ENCODE data around the gene SNAI3.

The SNAI3 gene

DNA sequence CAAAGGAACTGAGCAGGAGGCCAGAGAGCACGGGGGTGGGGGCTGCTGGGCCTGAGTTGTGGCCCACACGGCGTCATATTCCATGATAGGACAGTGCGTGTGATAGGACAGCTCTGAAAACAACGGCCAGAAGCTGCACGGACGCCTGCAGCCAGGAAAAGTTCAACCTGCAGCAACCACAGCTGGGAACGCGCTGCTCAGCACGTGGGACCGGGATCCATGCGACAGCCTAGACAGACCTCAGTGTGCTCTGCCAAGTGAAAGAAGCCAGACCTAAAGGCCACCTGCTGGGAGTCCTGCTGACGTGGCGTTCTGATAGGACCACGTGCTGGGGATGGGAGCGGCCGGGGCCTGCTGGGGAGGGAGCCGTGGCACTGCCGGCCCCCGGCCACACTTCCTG, 41.6 kb upstream of the SNAI3 start:
- H3K27me3 ChIP-seq (ENCODE audit: control insufficient read depth, insufficient read depth, low read length) = no peaks in the 10 kb centered on the region
- H3K36me3 ChIP-seq (ENCODE audit: control insufficient read depth, insufficient read depth, low read length) = peaks cover 25% of the 10 kb centered on the region
- H3K4me3 ChIP-seq (ENCODE audit: low read depth, low read length) = no peak overlapping the region
- H3K9ac ChIP-seq (ENCODE audit: low read depth, low read length) = no peak overlapping the region
- no peaks in the 10 kb centered on the region for H3K9me3 ChIP-seq (ENCODE audit: control insufficient read depth, insufficient read depth, low read length)
- no peaks in the 10 kb centered on the region for H3K4me1 ChIP-seq (ENCODE audit: control insufficient read depth, insufficient read depth, low read length)
- no peak overlapping the region for H3K27ac ChIP-seq (ENCODE audit: low read depth, low read length)

DNA sequence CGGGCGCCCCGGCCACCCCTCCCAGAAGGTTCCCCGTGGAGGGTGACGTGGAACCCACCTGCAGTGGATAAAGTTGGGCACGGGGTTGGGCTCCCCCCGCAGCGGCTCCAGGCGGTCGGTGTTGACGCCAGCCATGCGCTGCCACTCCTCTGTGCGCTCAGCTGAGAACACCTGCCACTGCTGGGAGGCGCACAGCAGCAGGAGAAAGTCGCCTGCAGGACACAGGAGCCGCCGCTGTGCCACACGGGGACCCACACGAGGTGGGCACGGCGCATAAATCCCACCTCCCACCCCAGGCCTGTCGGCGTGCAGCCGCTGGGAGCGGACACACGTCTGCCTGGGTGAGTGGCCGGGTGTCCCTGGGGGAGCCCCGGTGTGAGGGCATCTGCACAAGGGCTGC, 40.7 kb upstream of the SNAI3 start:
- peaks cover 29% of the 10 kb centered on the region for H3K36me3 ChIP-seq (ENCODE audit: control insufficient read depth, insufficient read depth, low read length)
- H3K27ac ChIP-seq (ENCODE audit: low read depth, low read length) = no peak overlapping the region
- H3K4me1 ChIP-seq (ENCODE audit: control insufficient read depth, insufficient read depth, low read length) = no peaks in the 10 kb centered on the region
- no peaks in the 10 kb centered on the region for H3K9me3 ChIP-seq (ENCODE audit: control insufficient read depth, insufficient read depth, low read length)
- no peak overlapping the region for H3K4me3 ChIP-seq (ENCODE audit: low read depth, low read length)
- H3K27me3 ChIP-seq (ENCODE audit: control insufficient read depth, insufficient read depth, low read length) = no peaks in the 10 kb centered on the region
- no peak overlapping the region for H3K9ac ChIP-seq (ENCODE audit: low read depth, low read length)

DNA sequence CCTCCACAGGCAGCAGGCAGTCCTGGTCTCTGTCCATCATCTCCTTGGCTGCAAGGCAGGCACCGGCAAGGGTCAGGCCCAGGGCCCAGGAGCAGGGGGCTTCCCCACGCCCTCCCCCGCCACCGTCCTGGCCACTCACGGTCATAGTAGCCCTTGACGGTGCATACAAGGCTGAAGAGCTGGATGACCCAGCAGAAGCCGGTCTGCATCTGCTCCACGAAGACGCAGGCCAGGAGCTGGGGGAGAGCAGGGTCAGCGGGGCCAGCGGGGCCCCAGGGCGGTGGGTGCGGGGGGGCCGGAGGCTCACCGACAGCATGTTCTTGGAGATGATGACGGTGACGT, 40.1 kb upstream of the SNAI3 start:
- Histone ChIP-seq H3K27ac (ENCODE audit: low read depth, low read length) (no peak overlapping the region), H3K27me3 (ENCODE audit: control insufficient read depth, insufficient read depth, low read length) (no peaks in the 10 kb centered on the region), H3K9me3 (ENCODE audit: control insufficient read depth, insufficient read depth, low read length) (no peaks in the 10 kb centered on the region), H3K4me1 (ENCODE audit: control insufficient read depth, insufficient read depth, low read length) (no peaks in the 10 kb centered on the region), H3K9ac (ENCODE audit: low read depth, low read length) (no peak overlapping the region), H3K36me3 (ENCODE audit: control insufficient read depth, insufficient read depth, low read length) (peaks cover 29% of the 10 kb centered on the region), H3K4me3 (ENCODE audit: low read depth, low read length) (no peak overlapping the region)

DNA sequence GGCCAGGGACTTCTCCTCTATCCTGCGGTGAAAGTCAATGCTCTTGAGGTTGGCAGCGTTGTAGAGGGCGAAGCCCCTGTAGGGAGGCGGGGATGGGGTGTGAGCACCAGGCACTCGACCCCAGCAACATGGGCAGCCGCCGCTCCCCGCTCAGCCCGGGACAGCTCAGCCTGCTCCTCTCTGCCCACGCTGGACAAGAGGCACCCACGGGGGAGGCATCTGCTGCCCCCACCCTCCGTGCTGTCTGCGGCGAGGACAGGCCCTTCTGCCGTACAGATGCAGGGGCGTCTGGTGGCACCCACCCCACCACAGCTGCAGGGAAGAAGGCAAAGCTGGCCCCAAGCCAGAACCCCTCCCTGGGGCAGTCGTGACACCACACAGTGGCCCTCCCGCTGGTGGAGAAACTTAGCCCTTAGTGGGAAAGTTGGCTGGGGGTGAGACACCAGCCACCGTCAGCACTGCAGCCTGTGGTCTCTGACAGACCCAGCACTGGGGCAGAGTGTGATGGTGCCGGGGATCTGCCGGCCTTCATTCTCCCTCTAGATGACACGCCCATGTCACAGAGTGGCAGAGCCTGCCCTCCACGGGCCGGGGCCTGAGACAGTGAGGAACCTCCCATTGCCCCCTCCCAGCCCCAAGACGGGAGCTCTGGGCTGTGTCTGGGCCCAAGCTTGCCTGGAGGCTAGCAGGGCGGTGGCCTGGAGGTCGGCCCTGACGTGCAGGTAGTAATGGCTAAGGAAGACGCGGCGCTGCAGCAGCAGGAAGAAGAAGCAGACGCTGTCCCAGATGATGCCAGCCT, 39.5 kb upstream of the SNAI3 start:
- Histone ChIP-seq H3K36me3 (ENCODE audit: control insufficient read depth, insufficient read depth, low read length) (peaks cover 32% of the 10 kb centered on the region), H3K27me3 (ENCODE audit: control insufficient read depth, insufficient read depth, low read length) (no peaks in the 10 kb centered on the region), H3K27ac (ENCODE audit: low read depth, low read length) (no peak overlapping the region), H3K9me3 (ENCODE audit: control insufficient read depth, insufficient read depth, low read length) (no peaks in the 10 kb centered on the region), H3K4me3 (ENCODE audit: low read depth, low read length) (no peak overlapping the region), H3K9ac (ENCODE audit: low read depth, low read length) (no peak overlapping the region), H3K4me1 (ENCODE audit: control insufficient read depth, insufficient read depth, low read length) (no peaks in the 10 kb centered on the region)

DNA sequence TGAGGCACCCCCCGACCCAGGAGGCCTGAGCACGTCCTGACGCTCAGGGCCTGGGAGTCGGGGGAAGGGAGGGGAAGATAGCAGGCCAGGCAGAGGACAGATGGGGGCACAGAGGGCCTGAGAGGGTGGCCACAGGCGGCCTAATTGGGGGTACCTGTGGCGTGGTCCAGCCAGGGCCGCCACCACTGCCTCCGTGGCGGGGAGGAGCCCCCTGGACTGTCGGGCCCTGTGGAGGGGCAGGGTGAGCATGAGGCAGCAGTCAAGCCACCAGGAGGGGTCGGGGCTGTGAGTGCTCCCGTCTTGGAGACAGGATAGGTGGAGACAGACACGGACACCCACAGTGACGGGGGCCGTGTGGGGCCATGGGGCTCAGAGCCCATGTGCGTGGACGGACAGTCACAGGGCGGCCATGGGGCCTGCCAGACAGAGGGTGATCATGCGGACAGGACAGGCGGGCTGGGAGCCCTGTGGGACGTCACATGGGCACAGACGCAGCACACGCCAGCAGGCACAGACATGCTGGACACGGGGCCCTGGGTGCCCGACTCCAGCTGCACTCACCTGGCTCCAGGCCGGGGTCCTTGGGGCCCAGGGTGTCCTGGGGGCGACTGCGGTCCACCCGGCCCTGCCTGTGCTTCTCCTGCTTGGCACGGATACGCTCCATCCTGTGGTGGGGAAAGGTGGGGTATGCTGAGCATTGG, 38.7 kb upstream of the SNAI3 start:
- H3K4me3 ChIP-seq (ENCODE audit: low read depth, low read length) = no peak overlapping the region
- H3K27ac ChIP-seq (ENCODE audit: low read depth, low read length) = no peak overlapping the region
- H3K4me1 ChIP-seq (ENCODE audit: control insufficient read depth, insufficient read depth, low read length) = no peaks in the 10 kb centered on the region
- no peaks in the 10 kb centered on the region for H3K27me3 ChIP-seq (ENCODE audit: control insufficient read depth, insufficient read depth, low read length)
- no peaks in the 10 kb centered on the region for H3K9me3 ChIP-seq (ENCODE audit: control insufficient read depth, insufficient read depth, low read length)
- H3K9ac ChIP-seq (ENCODE audit: low read depth, low read length) = no peak overlapping the region
- H3K36me3 ChIP-seq (ENCODE audit: control insufficient read depth, insufficient read depth, low read length) = peaks cover 37% of the 10 kb centered on the region

DNA sequence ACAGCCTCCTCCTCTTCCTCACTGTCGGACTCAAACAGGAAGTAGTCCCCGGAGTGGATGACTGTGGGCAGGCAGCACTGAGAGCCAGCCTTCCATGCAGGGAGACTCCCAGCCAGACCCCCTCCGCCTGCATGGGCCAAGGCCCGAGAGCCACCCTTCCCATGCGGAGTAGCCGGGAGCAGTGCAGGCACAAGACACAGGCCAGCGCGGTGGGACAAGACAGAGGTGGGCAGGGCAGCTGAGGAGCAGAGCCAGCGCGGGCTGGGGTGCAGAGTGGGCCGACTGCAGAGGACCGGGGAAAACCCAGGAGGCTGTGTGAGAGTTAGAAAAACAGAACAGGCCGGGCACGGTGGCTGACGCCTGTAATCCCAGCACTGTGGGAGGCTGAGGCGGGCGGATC, 37.6 kb upstream of the SNAI3 start:
- no peaks in the 10 kb centered on the region for H3K4me1 ChIP-seq (ENCODE audit: control insufficient read depth, insufficient read depth, low read length)
- no peak overlapping the region for H3K27ac ChIP-seq (ENCODE audit: low read depth, low read length)
- H3K4me3 ChIP-seq (ENCODE audit: low read depth, low read length) = no peak overlapping the region
- H3K36me3 ChIP-seq (ENCODE audit: control insufficient read depth, insufficient read depth, low read length) = peaks cover 47% of the 10 kb centered on the region
- H3K9ac ChIP-seq (ENCODE audit: low read depth, low read length) = no peak overlapping the region
- no peaks in the 10 kb centered on the region for H3K9me3 ChIP-seq (ENCODE audit: control insufficient read depth, insufficient read depth, low read length)
- H3K27me3 ChIP-seq (ENCODE audit: control insufficient read depth, insufficient read depth, low read length) = no peaks in the 10 kb centered on the region

DNA sequence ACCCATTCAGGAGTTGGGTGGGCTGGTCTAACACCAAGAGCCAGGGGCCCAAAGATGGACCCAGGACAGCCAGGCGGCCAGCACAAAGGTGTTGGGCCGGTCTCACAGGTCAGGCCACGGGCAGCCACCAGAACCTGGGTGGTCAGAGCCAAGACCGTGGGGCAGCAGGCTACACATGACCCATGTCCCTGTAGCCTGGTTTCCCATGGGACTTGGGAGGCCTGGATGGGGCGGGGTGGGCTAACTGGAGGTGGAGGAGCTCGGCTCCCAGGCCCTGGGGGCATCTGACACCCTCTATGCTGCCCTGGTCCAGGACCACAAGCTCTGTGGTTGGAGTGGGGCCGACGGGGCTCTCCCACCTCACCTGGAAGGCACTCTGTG, 37.2 kb upstream of the SNAI3 start:
- H3K36me3 ChIP-seq (ENCODE audit: control insufficient read depth, insufficient read depth, low read length) = peaks cover 52% of the 10 kb centered on the region
- H3K9ac ChIP-seq (ENCODE audit: low read depth, low read length) = no peak overlapping the region
- no peak overlapping the region for H3K27ac ChIP-seq (ENCODE audit: low read depth, low read length)
- H3K27me3 ChIP-seq (ENCODE audit: control insufficient read depth, insufficient read depth, low read length) = no peaks in the 10 kb centered on the region
- H3K9me3 ChIP-seq (ENCODE audit: control insufficient read depth, insufficient read depth, low read length) = no peaks in the 10 kb centered on the region
- H3K4me3 ChIP-seq (ENCODE audit: low read depth, low read length) = no peak overlapping the region
- H3K4me1 ChIP-seq (ENCODE audit: control insufficient read depth, insufficient read depth, low read length) = no peaks in the 10 kb centered on the region

DNA sequence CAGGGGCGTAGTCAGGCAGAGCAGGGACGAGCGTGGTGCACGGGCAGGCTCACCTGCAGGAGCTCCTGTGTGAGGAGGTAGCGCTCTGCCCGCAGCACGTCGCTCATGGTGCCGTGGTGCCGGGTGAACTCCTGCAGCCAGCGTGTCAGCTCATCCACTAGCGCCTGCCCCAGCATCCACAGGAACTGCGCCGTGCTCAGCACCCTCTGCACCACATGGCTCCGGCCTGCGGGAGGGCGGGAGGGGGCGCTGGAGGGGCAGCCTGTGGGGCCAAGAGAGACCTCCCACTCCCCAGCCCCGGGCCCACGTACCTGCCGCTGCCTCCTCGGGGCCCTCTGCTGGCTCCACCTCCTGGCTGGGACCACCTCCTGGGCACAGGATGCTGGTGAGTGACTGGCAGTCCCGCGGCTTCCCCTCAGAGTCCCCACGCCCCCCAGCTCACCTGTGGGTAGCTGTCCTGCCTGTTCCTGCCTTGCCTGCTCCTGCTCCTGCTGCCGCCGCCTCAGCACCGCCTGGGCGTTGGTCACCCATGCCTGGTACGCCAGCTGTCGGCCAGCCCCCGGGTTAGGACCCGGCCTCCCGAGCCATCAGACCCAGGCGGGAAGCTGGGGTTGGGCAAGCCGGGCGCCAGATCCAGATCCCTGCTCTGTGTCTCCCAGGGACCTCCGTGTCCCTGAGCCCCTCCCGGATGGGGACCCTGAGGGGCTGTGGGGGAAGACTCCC, 36.6 kb upstream of the SNAI3 start:
- Histone ChIP-seq H3K4me1 (ENCODE audit: control insufficient read depth, insufficient read depth, low read length) (no peaks in the 10 kb centered on the region), H3K27ac (ENCODE audit: low read depth, low read length) (no peak overlapping the region), H3K9ac (ENCODE audit: low read depth, low read length) (no peak overlapping the region), H3K36me3 (ENCODE audit: control insufficient read depth, insufficient read depth, low read length) (peaks cover 57% of the 10 kb centered on the region), H3K9me3 (ENCODE audit: control insufficient read depth, insufficient read depth, low read length) (no peaks in the 10 kb centered on the region), H3K4me3 (ENCODE audit: low read depth, low read length) (no peak overlapping the region), H3K27me3 (ENCODE audit: control insufficient read depth, insufficient read depth, low read length) (no peaks in the 10 kb centered on the region)

DNA sequence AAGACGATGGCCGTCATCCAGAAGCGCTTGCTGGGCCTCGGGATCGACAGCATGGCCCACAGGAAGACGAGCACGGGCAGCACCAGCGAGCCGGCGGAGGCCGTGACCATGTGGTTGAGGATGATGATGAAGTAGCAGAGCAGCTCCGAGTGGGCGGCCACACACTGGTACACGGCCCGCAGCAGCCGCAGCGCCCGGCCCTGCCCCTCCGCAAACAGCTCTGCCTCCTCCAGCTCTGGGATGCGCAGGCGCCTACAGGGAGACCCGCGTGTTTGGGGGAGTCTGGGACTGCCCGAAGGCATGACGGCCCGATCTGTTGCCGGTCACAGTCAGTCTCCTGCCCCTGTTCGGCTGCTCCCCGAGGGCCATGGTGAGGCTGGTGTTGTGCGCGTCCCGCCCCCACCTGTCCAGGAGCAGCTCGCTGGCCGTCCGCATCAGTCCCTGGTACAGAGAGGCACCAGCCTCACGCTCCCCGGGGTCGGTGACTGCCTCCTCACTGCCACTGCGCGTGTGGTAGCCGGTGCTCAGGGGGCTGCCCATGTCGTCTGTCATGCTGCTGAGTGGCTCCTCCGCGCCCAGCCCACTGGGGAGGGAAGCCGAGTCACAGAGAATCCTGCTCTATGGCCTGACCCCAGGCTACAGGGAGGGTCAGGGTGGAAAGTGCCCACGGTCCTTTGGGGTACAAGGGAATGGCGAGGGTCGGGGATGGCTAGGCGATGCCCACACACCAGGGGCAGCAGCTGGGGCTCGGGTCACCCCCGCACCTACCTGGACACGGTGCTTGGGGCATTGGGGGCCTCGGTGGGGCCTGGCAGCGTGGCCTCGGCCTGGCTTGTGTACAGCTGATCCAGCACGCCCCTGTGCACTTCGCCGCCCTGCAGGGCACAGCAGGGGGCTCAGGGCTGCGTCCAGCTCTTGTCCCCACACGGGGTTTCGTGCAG, 35.8 kb upstream of the SNAI3 start:
- Histone ChIP-seq H3K9me3 (ENCODE audit: control insufficient read depth, insufficient read depth, low read length) (no peaks in the 10 kb centered on the region), H3K27me3 (ENCODE audit: control insufficient read depth, insufficient read depth, low read length) (no peaks in the 10 kb centered on the region), H3K4me3 (ENCODE audit: low read depth, low read length) (no peak overlapping the region), H3K36me3 (ENCODE audit: control insufficient read depth, insufficient read depth, low read length) (peaks cover 60% of the 10 kb centered on the region), H3K27ac (ENCODE audit: low read depth, low read length) (no peak overlapping the region), H3K4me1 (ENCODE audit: control insufficient read depth, insufficient read depth, low read length) (no peaks in the 10 kb centered on the region), H3K9ac (ENCODE audit: low read depth, low read length) (no peak overlapping the region)

DNA sequence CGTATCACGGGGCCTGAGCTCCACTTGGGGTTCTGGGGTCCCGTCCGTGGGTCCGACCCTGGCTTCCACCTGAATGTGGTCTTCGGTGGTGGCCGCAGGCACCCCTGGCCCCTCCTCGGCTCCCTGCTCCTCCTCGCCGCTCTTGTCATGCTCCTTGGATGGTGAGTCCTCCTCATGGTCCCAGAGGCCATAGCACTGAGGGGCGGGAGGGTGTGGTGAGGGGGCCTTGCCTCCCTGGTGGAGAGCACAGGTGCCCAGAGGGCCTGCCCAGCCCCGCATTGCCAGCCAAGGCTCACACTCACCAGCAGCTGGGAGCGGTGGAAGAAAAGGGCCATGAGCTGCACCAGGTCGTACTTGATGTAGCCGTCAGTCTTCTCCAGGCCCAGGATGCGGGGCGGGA, 34.9 kb upstream of the SNAI3 start:
- no peaks in the 10 kb centered on the region for H3K4me1 ChIP-seq (ENCODE audit: control insufficient read depth, insufficient read depth, low read length)
- H3K27ac ChIP-seq (ENCODE audit: low read depth, low read length) = no peak overlapping the region
- H3K36me3 ChIP-seq (ENCODE audit: control insufficient read depth, insufficient read depth, low read length) = peaks cover 66% of the 10 kb centered on the region
- H3K27me3 ChIP-seq (ENCODE audit: control insufficient read depth, insufficient read depth, low read length) = no peaks in the 10 kb centered on the region
- H3K4me3 ChIP-seq (ENCODE audit: low read depth, low read length) = no peak overlapping the region
- no peak overlapping the region for H3K9ac ChIP-seq (ENCODE audit: low read depth, low read length)
- H3K9me3 ChIP-seq (ENCODE audit: control insufficient read depth, insufficient read depth, low read length) = no peaks in the 10 kb centered on the region

Data from HUES48 (cell line).